AG04450 (cell line): ENCODE measurements around the gene CHD9. TPM values are rescaled to one million over a fixed set of nuclear protein-coding genes. Genes with fewer than 3 reads are reported as not detected.

Experiments
- CTCF ChIA-PET: fragments of 300-600, 350-600 bp; formaldehyde crosslinking; extraction: SDS; loops from one replicate; lab custom pipeline; 2022; ENCODE audit warnings: antibody characterized with exemption, inconsistent platforms; lab: Charles Lee
- POLR2A ChIA-PET: fragments of 350-600 bp; formaldehyde crosslinking; extraction: SDS; loops from one replicate; lab custom pipeline; 2021; ENCODE audit warnings: antibody characterized with exemption, inconsistent platforms; lab: Yijun Ruan, JAX
- DNase-seq: peaks from one replicate; pipeline ENCODE4 v3.0.0-alpha.2; 2011; ENCODE audit warnings: low read depth, low spot score
- H3K27ac ChIP-seq: one replicate; pipeline ENCODE4 v1.5.1; 2012; ENCODE audit warnings: low read depth, low read length, control low read depth
- H3K27me3 ChIP-seq: one replicate; pipeline ENCODE4 v1.6.0; 2012; ENCODE audit warnings: low read length; ENCODE audit not compliant: control insufficient read depth, insufficient read depth
- H3K4me3 ChIP-seq: 2 replicates; pipeline ENCODE4 v1.5.1; 2011; ENCODE audit warnings: mild to moderate bottlenecking, low read depth, low read length, control low read depth
- H3K9me3 ChIP-seq: 2 replicates; pipeline ENCODE4 v1.5.1; 2012; ENCODE audit warnings: low read length; ENCODE audit not compliant: control insufficient read depth, insufficient read depth
- CTCF ChIP-seq: IDR thresholded peaks from 2 replicates; pipeline ENCODE4 v1.5.1; 2011; ENCODE audit warnings: low read depth, low read length, control low read depth, inconsistent platforms
- polyA plus RNA-seq: library from polyadenylated mRNA; depleted of rRNA; stranded (reverse); fragments of >200 nt; gene quantifications from 2 replicates; pipeline ENCODE4 v1.2.3, GENCODE V29; 2011

The CHD9 gene
- polyA plus RNA-seq, 1 experiment: 42.6 TPM

- CTCF ChIA-PET: no interaction called here
- no peak overlapping the region for H3K4me3 ChIP-seq
- TF ChIP-seq CTCF: no peak
- POLR2A ChIA-PET: no interaction called here
- H3K9me3 ChIP-seq: no peaks in the 10 kb centered on the region
- no peak overlapping the region for H3K27ac ChIP-seq
- no peak for DNase-seq
- H3K27me3 ChIP-seq: no peaks in the 10 kb centered on the region
Observed at GRCh38 chr16:53355064-53355463, 300.3 kb downstream of the CHD9 start.

- CTCF ChIA-PET: no interaction called here
- H3K4me3 ChIP-seq: no peak overlapping the region
- no peak for TF ChIP-seq CTCF
- no peak overlapping the region for H3K27ac ChIP-seq
- no peaks in the 10 kb centered on the region for H3K27me3 ChIP-seq
- POLR2A ChIA-PET: no interaction called here
- no peaks in the 10 kb centered on the region for H3K9me3 ChIP-seq
- DNase-seq: no peak
Observed at GRCh38 chr16:53356478-53357207, 301.9 kb downstream of the CHD9 start.

GRCh38 chr16:53357208-53357586 lies 302.4 kb downstream of the CHD9 start:
- CTCF ChIA-PET: no interaction called here
- POLR2A ChIA-PET: no interaction called here
- DNase-seq: no peak
- Histone ChIP-seq H3K27me3 (no peaks in the 10 kb centered on the region), H3K27ac (no peak overlapping the region), H3K4me3 (no peak overlapping the region), H3K9me3 (no peaks in the 10 kb centered on the region)
- TF ChIP-seq CTCF: no peak

GRCh38 chr16:53357955-53358354 lies 303.2 kb downstream of the CHD9 start:
- Histone ChIP-seq H3K9me3 (no peaks in the 10 kb centered on the region), H3K27ac (no peak overlapping the region), H3K4me3 (no peak overlapping the region), H3K27me3 (no peaks in the 10 kb centered on the region)
- no peak for DNase-seq
- ChIA-PET CTCF (no interaction called here), POLR2A (no interaction called here)
- no peak for TF ChIP-seq CTCF

- no peak for TF ChIP-seq CTCF
- Histone ChIP-seq H3K9me3 (no peaks in the 10 kb centered on the region), H3K27ac (no peak overlapping the region), H3K27me3 (no peaks in the 10 kb centered on the region), H3K4me3 (no peak overlapping the region)
- DNase-seq: no peak
- CTCF ChIA-PET: no interaction called here
- POLR2A ChIA-PET: no interaction called here
Observed at GRCh38 chr16:53358884-53359283, 304.1 kb downstream of the CHD9 start.
